ENCODE measurements around the gene PUS7. TPM values are rescaled to one million over a fixed set of nuclear protein-coding genes. Genes with fewer than 3 reads are reported as not detected.

The PUS7 gene
- total RNA-seq, 4 donors from 2014 or later = 11.0 to 40.9 (median 22.0) TPM

DNA sequence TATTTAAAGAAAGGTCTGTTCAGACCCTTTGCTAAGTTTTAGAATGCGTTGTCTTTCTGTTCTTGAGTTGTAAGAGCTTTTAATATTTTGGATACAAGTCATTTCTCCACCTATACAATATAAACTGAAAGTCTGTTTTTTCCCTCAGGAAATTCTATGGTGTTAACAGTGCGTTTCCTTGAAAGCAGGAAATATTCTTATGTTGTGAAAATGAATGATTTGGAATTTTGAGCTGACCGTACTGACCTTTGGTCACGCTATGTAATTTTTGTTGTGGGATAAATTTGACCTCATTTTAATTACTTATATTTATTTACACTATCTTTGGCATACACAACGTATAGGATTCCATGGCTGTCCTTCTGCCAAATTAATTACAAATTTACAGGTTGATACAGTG lies 43.5 kb downstream of the PUS7 start:
- Histone ChIP-seq H3K4me3 (no peak overlapping the region), H3K36me3 (no peaks in the 10 kb centered on the region), H3K27me3 (no peaks in the 10 kb centered on the region), H3K27ac (no peak overlapping the region), H3K4me1 (no peaks in the 10 kb centered on the region), H3K9me3 (no peaks in the 10 kb centered on the region)
- TF ChIP-seq, protein P1, sequence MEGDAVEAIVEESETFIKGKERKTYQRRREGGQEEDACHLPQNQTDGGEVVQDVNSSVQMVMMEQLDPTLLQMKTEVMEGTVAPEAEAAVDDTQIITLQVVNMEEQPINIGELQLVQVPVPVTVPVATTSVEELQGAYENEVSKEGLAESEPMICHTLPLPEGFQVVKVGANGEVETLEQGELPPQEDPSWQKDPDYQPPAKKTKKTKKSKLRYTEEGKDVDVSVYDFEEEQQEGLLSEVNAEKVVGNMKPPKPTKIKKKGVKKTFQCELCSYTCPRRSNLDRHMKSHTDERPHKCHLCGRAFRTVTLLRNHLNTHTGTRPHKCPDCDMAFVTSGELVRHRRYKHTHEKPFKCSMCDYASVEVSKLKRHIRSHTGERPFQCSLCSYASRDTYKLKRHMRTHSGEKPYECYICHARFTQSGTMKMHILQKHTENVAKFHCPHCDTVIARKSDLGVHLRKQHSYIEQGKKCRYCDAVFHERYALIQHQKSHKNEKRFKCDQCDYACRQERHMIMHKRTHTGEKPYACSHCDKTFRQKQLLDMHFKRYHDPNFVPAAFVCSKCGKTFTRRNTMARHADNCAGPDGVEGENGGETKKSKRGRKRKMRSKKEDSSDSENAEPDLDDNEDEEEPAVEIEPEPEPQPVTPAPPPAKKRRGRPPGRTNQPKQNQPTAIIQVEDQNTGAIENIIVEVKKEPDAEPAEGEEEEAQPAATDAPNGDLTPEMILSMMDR (IDR thresholded peaks at IDR 0.05) = no peak
- intact Hi-C loops (cut with DNase I; ENCODE audit: low total_unique reads) = no loop called here
- no peak for DNase-seq

DNA sequence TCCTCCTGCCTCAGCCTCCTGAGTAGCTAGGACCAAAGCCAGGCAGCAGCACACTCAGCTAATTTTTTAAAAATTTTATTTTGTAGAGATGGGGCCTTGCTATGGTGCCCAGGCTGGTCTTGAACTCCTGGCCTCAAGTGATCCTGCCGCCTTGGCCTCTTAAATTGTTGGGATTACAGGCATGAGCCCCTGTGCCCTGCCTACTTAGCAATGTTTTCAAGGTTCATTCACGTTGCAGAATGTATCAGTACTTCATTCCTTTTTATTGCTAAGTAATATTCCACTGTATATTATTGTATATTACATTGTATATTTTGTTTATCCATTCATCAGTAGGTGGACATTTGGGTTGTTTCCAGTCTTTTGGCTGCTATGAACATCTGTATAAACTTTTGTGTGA lies 44.2 kb downstream of the PUS7 start:
- no peaks in the 10 kb centered on the region for H3K27me3 ChIP-seq
- TF ChIP-seq POLR2A (IDR thresholded peaks at IDR 0.05) = no peak
- TF ChIP-seq, protein P1 (IDR thresholded peaks at IDR 0.05) = no peak
- no peaks in the 10 kb centered on the region for H3K4me1 ChIP-seq
- intact Hi-C loops (cut with DNase I; ENCODE audit: low total_unique reads) = no loop called here
- no peak overlapping the region for H3K4me3 ChIP-seq
- H3K9me3 ChIP-seq = no peaks in the 10 kb centered on the region
- H3K27ac ChIP-seq = no peak overlapping the region
- no peaks in the 10 kb centered on the region for H3K36me3 ChIP-seq
- DNase-seq = no peak

GRCh38 chr7:105474045-105474444 lies 48.0 kb downstream of the PUS7 start:
- intact Hi-C loops (cut with DNase I; ENCODE audit: low total_unique reads) = no loop called here
- Histone ChIP-seq H3K9me3 (no peaks in the 10 kb centered on the region), H3K36me3 (no peaks in the 10 kb centered on the region), H3K4me1 (no peaks in the 10 kb centered on the region), H3K27ac (no peak overlapping the region), H3K27me3 (no peaks in the 10 kb centered on the region), H3K4me3 (no peak overlapping the region)
- DNase-seq = no peak
- TF ChIP-seq, protein P1 (IDR thresholded peaks at IDR 0.05) = no peak
- TF ChIP-seq POLR2A (IDR thresholded peaks at IDR 0.05) = no peak

- no peaks in the 10 kb centered on the region for H3K27me3 ChIP-seq
- H3K4me1 ChIP-seq = no peaks in the 10 kb centered on the region
- TF ChIP-seq, protein P1 (IDR thresholded peaks at IDR 0.05) = no peak
- no peak for TF ChIP-seq POLR2A (IDR thresholded peaks at IDR 0.05)
- no peaks in the 10 kb centered on the region for H3K36me3 ChIP-seq
- DNase-seq = no peak
- intact Hi-C loops (cut with DNase I; ENCODE audit: low total_unique reads) = no loop called here
- no peak overlapping the region for H3K4me3 ChIP-seq
- no peaks in the 10 kb centered on the region for H3K9me3 ChIP-seq
- no peak overlapping the region for H3K27ac ChIP-seq
Observed at GRCh38 chr7:105473163-105473562, 48.9 kb downstream of the PUS7 start.

DNA sequence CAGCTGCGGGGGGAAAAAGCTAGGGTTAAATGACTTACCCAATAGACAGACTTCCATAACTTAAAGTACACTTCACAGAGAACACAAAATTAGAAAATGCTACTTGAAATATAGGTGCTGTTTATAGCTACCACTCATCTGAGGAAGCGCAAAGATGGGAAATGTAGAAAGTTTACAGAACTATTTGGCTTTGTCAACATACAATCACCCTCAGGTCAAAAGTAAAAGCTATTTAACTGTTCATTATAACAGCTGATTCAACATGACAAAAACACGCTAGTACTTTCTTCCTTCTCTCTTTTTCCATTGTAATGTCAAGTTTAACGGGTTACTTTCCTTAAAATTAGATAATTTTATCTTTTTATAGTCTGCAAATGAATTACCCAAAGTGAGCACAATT lies 51.2 kb downstream of the PUS7 start:
- no peaks in the 10 kb centered on the region for H3K27me3 ChIP-seq
- no peak for TF ChIP-seq POLR2A (IDR thresholded peaks at IDR 0.05)
- TF ChIP-seq, protein P1 (IDR thresholded peaks at IDR 0.05) = no peak
- H3K9me3 ChIP-seq = no peaks in the 10 kb centered on the region
- no peaks in the 10 kb centered on the region for H3K4me1 ChIP-seq
- H3K27ac ChIP-seq = no peak overlapping the region
- no peak for DNase-seq
- no peaks in the 10 kb centered on the region for H3K36me3 ChIP-seq
- no peak overlapping the region for H3K4me3 ChIP-seq
- intact Hi-C loops (cut with DNase I; ENCODE audit: low total_unique reads) = no loop called here

Data from uterus (tissue), 4 donors.